HG02970 (cell line): ENCODE measurements around the gene MYH16.
"Not testable (repeated sequence)": the region's sequence is repeated elsewhere in the genome, so short reads cannot be mapped to it uniquely, and the experiment has no call there.

Experiments used
- ATAC-seq: cut with Tn5 transposase; IDR thresholded peaks from one replicate; pipeline ENCODE4 v1.9.1; 2021; ENCODE audit warnings: mild to moderate bottlenecking, moderate library complexity, moderate number of reproducible peaks; ENCODE audit not compliant: unreplicated experiment, low FRiP score

MYH16 gene

GRCh38 chr7:99272476-99273045, at the start of gene MYH16:
MYH16 (plus strand) TSS chr7:99272839.
- ATAC-seq = no peak

GRCh38 chr7:99224263-99224898, 48.3 kb upstream of the MYH16 start:
- ATAC-seq = not testable (repeated sequence)

- no peak for ATAC-seq
Observed at GRCh38 chr7:99224899-99225265, 47.8 kb upstream of the MYH16 start.

GRCh38 chr7:99229234-99229633, 43.4 kb upstream of the MYH16 start:
- ATAC-seq = no peak

GRCh38 chr7:99232082-99232770, 40.4 kb upstream of the MYH16 start:
- ATAC-seq = no peak

- not testable (repeated sequence) for ATAC-seq
Observed at GRCh38 chr7:99232955-99233354, 39.7 kb upstream of the MYH16 start.

GRCh38 chr7:99234185-99234584, 38.5 kb upstream of the MYH16 start:
- ATAC-seq = no peak

GRCh38 chr7:99235925-99236324, 36.7 kb upstream of the MYH16 start:
- no peak for ATAC-seq

- ATAC-seq = not testable (repeated sequence)
Observed at GRCh38 chr7:99237876-99238275, 34.8 kb upstream of the MYH16 start.

GRCh38 chr7:99238558-99239341, 33.9 kb upstream of the MYH16 start:
- ATAC-seq = no peak

- ATAC-seq = no peak
Observed at GRCh38 chr7:99242682-99243081, 30.0 kb upstream of the MYH16 start.

- ATAC-seq = no peak
Observed at GRCh38 chr7:99243751-99244337, 28.8 kb upstream of the MYH16 start.

- ATAC-seq = no peak
Observed at GRCh38 chr7:99244939-99245338, 27.7 kb upstream of the MYH16 start.

GRCh38 chr7:99248391-99249095, 24.1 kb upstream of the MYH16 start:
- no peak for ATAC-seq

GRCh38 chr7:99249985-99250575, 22.6 kb upstream of the MYH16 start:
- ATAC-seq = no peak

- ATAC-seq = no peak
Observed at GRCh38 chr7:99252166-99252895, 20.3 kb upstream of the MYH16 start.

- no peak for ATAC-seq
Observed at GRCh38 chr7:99253369-99253768, 19.3 kb upstream of the MYH16 start.

GRCh38 chr7:99254390-99254789, 18.2 kb upstream of the MYH16 start:
- no peak for ATAC-seq

- no peak for ATAC-seq
Observed at GRCh38 chr7:99255463-99255862, 17.2 kb upstream of the MYH16 start.
